Colonic mucosa (tissue), 4 donors: ENCODE measurements around the gene PPP1R14C. TPM values are rescaled to one million over a fixed set of nuclear protein-coding genes. Genes with fewer than 3 reads are reported as not detected.

Experiments
- DNase-seq: peaks from one replicate; pipeline ENCODE4 v3.0.0-alpha.2; 2020
- H3K27ac ChIP-seq: fragments of 200-600 bp; one replicate; pipeline ENCODE4 v1.8.0; 2021
- H3K27me3 ChIP-seq: fragments of 200-600 bp; one replicate; pipeline ENCODE4 v1.8.0; 2021
- H3K36me3 ChIP-seq: fragments of 200-600 bp; one replicate; pipeline ENCODE4 v1.8.0; 2021
- H3K4me1 ChIP-seq: fragments of 200-600 bp; one replicate; pipeline ENCODE4 v1.8.0; 2021; ENCODE audit warnings: mild to moderate bottlenecking
- H3K4me3 ChIP-seq: fragments of 200-600 bp; one replicate; pipeline ENCODE4 v1.8.0; 2021
- H3K9ac ChIP-seq, 2 donors: one replicate each; pipeline ENCODE4 v1.7.0; 2013; ENCODE audit warnings: control low read depth in 2 of 2, low read depth in 2 of 2, low read length in 2 of 2
- H3K9me3 ChIP-seq: fragments of 200-600 bp; one replicate; pipeline ENCODE4 v1.8.0; 2021
- CTCF ChIP-seq: fragments of 200-600 bp; IDR thresholded peaks from one replicate; pipeline ENCODE4 v1.8.0; 2022; ENCODE audit warnings: antibody characterized with exemption, mild to moderate bottlenecking
- intact Hi-C: fragments of 100-400 bp; cut with DNase I; formaldehyde crosslinking; loops from one replicate; pipeline ENCODE4 v1.14.1; 2022
- total RNA-seq, 2 donors: library from RNA; stranded (reverse); fragmentation: NEBNext Ultra II Directional in 1 of 2; extraction: Animal tissue kit (Norgen Biotek cat#: 25700) in 1 of 2; gene quantifications; one replicate each; pipeline ENCODE4 v1.2.1, GENCODE V29; 2021
- donor health status: healthy.
- donor health status: DM: no; HTN: no; CAD: no.
- donor health status: DM: no; HTN: no; CAD: no.

Gene PPP1R14C
- total RNA-seq, 2 donors from 2014 or later: 23.7 to 27.3 TPM

DNA sequence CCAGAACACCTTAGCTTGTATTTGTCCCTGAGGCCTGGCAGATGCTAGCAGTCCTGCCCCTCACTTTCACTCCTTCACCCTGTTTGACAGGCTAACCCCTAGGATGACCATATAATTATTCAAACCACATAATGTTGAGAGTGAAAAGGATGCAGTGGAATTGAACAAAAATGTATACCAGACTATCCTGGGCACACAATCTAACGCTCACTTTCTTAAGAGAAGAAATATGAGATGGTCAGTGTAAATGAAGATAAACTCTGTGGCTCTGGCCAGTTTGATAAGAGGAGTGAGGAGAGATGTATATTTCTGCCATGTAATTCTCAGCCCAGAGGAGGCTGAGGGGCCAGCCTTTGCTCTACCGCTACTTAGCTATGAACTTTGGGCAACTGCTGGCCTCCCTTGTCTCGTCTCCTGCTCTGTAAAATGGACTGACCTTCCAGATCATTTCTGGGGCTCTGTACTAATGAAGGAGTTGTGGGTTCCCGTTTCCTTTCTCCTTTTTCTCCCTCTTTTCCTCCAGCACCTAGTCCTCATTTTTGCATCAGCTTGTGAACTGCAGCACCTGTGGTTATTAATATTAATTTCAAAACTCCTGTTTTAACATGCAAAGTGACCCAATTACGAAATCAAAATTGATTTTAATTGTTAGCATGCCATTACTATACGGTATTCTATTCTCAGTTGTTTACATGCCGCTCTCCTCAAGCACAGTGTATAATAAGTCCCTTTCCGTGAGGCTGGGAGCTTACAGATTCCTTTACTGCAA lies 133.5 kb downstream of the PPP1R14C start:
- Histone ChIP-seq H3K4me1 (no peaks in the 10 kb centered on the region), H3K27ac (no peak overlapping the region)

DNA sequence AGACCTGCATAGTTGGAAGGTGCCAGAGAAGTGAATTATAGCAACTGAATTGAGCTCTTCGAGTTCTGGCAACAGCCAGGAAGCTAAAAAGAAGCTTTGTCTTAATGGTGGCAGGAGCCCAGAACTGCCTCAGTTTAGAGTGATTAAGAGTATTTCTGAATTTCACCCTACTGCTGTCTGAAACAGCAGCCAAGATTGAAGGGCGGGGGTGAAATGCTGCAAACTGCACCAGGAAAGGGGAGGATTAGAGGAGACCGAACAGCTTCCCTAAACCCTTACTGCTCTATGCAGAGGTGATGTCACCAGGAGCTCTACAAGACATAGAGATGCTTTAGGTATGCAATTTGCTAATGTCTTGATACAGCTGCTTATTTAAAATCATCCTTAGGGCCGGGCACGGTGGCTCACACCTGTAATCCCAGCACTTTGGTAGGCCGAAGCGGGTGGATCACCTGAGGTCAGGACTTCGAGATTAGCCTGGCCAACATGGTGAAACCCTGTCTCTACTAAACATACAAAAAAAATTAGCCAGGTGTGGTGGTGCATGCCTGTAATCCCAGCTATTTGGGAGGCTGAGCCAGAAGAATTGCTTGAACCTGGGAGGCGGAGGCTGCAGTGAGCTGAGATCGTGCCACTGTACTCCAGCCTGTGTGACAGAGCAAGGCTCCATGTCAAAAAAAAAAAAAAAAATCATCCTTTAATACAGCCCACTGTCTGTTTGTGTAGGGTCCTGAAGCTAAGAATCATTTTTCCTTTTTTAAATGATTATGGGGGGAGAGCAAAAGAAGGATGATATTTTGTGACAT lies 134.3 kb downstream of the PPP1R14C start:
- Histone ChIP-seq H3K27ac (no peak overlapping the region), H3K9me3 (no peaks in the 10 kb centered on the region), H3K36me3 (no peaks in the 10 kb centered on the region), H3K27me3 (no peaks in the 10 kb centered on the region), H3K9ac (no peak overlapping the region), H3K4me1 (no peaks in the 10 kb centered on the region), H3K4me3 (no peak overlapping the region)
- no peak for TF ChIP-seq CTCF
- intact Hi-C loops: no loop called here
- no peak for DNase-seq

More for the DNA sequence above, 133.5 kb downstream of the PPP1R14C start:
- Histone ChIP-seq H3K27me3 (no peaks in the 10 kb centered on the region), H3K9ac (no peak overlapping the region), H3K36me3 (no peaks in the 10 kb centered on the region), H3K9me3 (no peaks in the 10 kb centered on the region), H3K4me3 (no peak overlapping the region)
- intact Hi-C loops: no loop called here
- no peak for TF ChIP-seq CTCF
- no peak for DNase-seq

DNA sequence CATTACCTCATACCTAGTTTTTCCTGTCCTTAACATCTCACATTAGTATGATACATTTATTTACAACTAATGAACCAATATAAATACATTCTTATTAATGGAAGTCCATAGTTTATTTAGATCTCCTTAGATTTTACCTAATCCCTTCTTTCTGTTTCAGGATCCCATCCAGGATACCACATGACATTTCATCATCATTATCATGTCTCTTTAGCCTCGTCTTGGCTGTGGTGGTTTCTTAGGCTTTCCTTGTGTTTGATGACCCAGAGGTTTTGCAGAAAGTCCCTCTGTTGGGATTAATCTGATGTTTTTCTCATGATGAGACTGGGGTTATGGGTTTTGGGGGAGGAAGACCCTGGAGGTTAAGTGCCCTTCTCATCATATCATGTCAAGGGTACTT lies 136.7 kb downstream of the PPP1R14C start:
- no peaks in the 10 kb centered on the region for H3K4me1 ChIP-seq
- no peak overlapping the region for H3K27ac ChIP-seq
- H3K27me3 ChIP-seq: peaks cover 3% of the 10 kb centered on the region
- H3K4me3 ChIP-seq: no peak overlapping the region
- no peak for DNase-seq
- H3K9ac ChIP-seq: no peak overlapping the region
- intact Hi-C loops: no loop called here
- H3K9me3 ChIP-seq: no peaks in the 10 kb centered on the region
- H3K36me3 ChIP-seq: no peaks in the 10 kb centered on the region
- no peak for TF ChIP-seq CTCF

- Histone ChIP-seq H3K27ac (no peak overlapping the region), H3K36me3 (no peaks in the 10 kb centered on the region)
These were observed 137.9 kb downstream of the PPP1R14C start for GRCh38 chr6:150280703-150281102.

DNA sequence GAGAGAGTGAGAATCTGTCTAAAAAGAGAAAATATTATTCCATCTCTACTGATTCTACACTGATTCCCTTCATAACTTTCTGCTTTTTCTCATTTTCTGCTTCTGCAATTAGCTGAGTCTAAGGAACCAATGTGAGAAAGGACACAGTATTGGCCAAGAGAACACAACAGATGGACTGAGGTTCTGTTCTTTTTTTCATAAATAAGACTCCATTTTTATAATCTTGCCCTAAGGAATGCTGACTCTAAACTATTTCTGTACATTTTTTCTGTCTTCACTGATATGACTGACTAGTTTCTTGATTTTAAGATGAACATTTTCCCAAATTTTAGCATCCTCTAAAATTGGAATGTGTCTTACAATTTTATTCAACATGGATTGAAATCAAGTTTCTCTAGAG lies 138.9 kb downstream of the PPP1R14C start:
- H3K27me3 ChIP-seq: peaks cover 5% of the 10 kb centered on the region
- intact Hi-C loops: no loop called here
- no peak overlapping the region for H3K4me3 ChIP-seq
- no peaks in the 10 kb centered on the region for H3K4me1 ChIP-seq
- H3K36me3 ChIP-seq: no peaks in the 10 kb centered on the region
- no peak for TF ChIP-seq CTCF
- no peak overlapping the region for H3K9ac ChIP-seq
- H3K27ac ChIP-seq: no peak overlapping the region
- no peaks in the 10 kb centered on the region for H3K9me3 ChIP-seq
- DNase-seq: no peak

More at GRCh38 chr6:150280703-150281102, 137.9 kb downstream of the PPP1R14C start:
- Histone ChIP-seq H3K4me3 (no peak overlapping the region), H3K9ac (no peak overlapping the region), H3K9me3 (no peaks in the 10 kb centered on the region), H3K4me1 (no peaks in the 10 kb centered on the region), H3K27me3 (peaks cover 5% of the 10 kb centered on the region)
- intact Hi-C loops: no loop called here
- DNase-seq: no peak
- TF ChIP-seq CTCF: no peak
